H1 (cell line): Measurements from ENCODE around the gene TNS1.

Experiments used
- ATF3 ChIP-seq: IDR thresholded peaks from 2 replicates; pipeline ENCODE4 v1.6.1; 2011; ENCODE audit warnings: low read depth, mild to moderate bottlenecking, low read length; ENCODE audit not compliant: insufficient read depth
- CTCF ChIP-seq, 3 experiments: IDR thresholded peaks; 1 replicate in 2 of 3; 2 replicates in 1 of 3; pipeline versions ENCODE4 v1.5.1 to v1.6.1; 2011; ENCODE audit warnings: low read length in 3 of 3, mild to moderate bottlenecking in 3 of 3, inconsistent platforms in 2 of 3, low read depth in 1 of 3, moderate library complexity in 1 of 3; ENCODE audit not compliant: insufficient read depth in 1 of 3; ENCODE audit errors: control extremely low read depth in 1 of 3
- EZH2 ChIP-seq: fragments of 200-600 bp; sonication (generic); IDR thresholded peaks from 2 replicates; pipeline ENCODE4 v1.7.1; 2012; ENCODE audit warnings: low read depth, mild to moderate bottlenecking, moderate library complexity, low read length, inconsistent platforms; ENCODE audit not compliant: severe bottlenecking
- JUN ChIP-seq: IDR thresholded peaks from 2 replicates; pipeline ENCODE4 v1.6.1; 2011; ENCODE audit warnings: low read depth, mild to moderate bottlenecking, improper control_type of control experiment, low read length
- KDM5A ChIP-seq: fragments of 200-600 bp; IDR thresholded peaks from 2 replicates; pipeline ENCODE4 v1.7.1; 2012; ENCODE audit warnings: mild to moderate bottlenecking, low read length, inconsistent platforms, mixed read lengths
- NANOG ChIP-seq: IDR thresholded peaks from 2 replicates; pipeline ENCODE4 v1.6.1; 2011; ENCODE audit warnings: low read length, low read depth, mild to moderate bottlenecking, inconsistent platforms; ENCODE audit not compliant: insufficient read depth, poor library complexity, severe bottlenecking
- POLR2A ChIP-seq, 2 experiments: IDR thresholded peaks; 1 replicate in 1 of 2; 2 replicates in 1 of 2; pipeline ENCODE4 v1.6.1; 2011; ENCODE audit warnings: low read depth in 2 of 2, low read length in 2 of 2, mild to moderate bottlenecking in 2 of 2; ENCODE audit errors: control extremely low read depth in 1 of 2
- POU5F1 ChIP-seq: IDR thresholded peaks from 2 replicates; pipeline ENCODE4 v1.6.1; 2011; ENCODE audit warnings: low read depth, mild to moderate bottlenecking, low read length, moderate library complexity
- SUZ12 ChIP-seq: fragments of 200-600 bp; sonication (generic); IDR thresholded peaks from 2 replicates; pipeline ENCODE4 v1.6.1; 2012; ENCODE audit warnings: mild to moderate bottlenecking, inconsistent platforms, low read length, moderate library complexity, mixed read lengths
- TAF1 ChIP-seq: IDR thresholded peaks from 2 replicates; pipeline ENCODE4 v1.6.1; 2011; ENCODE audit warnings: mild to moderate bottlenecking, low read depth, low read length
- TAF7 ChIP-seq: optimal IDR thresholded peaks from 2 replicates; pipeline ENCODE3; 2011; ENCODE audit warnings: low read depth, mild to moderate bottlenecking, inconsistent platforms, low read length, moderate library complexity, borderline replicate concordance
- USF2 ChIP-seq: IDR thresholded peaks from 2 replicates; pipeline ENCODE4 v1.6.1; 2011; ENCODE audit warnings: low read length, improper control_type of control experiment

GRCh38 chr2:217791551-217791950 lies 211.2 kb downstream of the TNS1 start:
- TF ChIP-seq KDM5A (no peak), SUZ12 (no peak), CTCF (IDR thresholded peaks at IDR 0.05; ENCODE audit: control extremely low read depth in 1 of 3, insufficient read depth in 1 of 3, low read depth in 1 of 3, low read length in 3 of 3) (no peak), TAF7 (no peak), NANOG (no peak), EZH2 (no peak), JUN (no peak), TAF1 (no peak), ATF3 (no peak), USF2 (no peak), POLR2A (IDR thresholded peaks at IDR 0.05; ENCODE audit: control extremely low read depth in 1 of 2, low read depth in 2 of 2, low read length in 2 of 2) (no peak), POU5F1 (no peak)
